ENCODE measurements around the gene FHIT.

Gene FHIT

GRCh38 chr3:59754456-59755129 is 1496.7 kb downstream of the FHIT start:
- Histone ChIP-seq H3K9ac (ENCODE audit: low read length) (no peak overlapping the region), H3K4me1 (ENCODE audit: control insufficient read depth, insufficient read depth, low read length) (no peaks in the 10 kb centered on the region), H3K4me3 (ENCODE audit: low read length) (no peak overlapping the region), H3K36me3 (ENCODE audit: control insufficient read depth, insufficient read depth, low read length) (no peaks in the 10 kb centered on the region), H3K27ac (ENCODE audit: low read depth, low read length) (no peak overlapping the region), H3K27me3 (ENCODE audit: control insufficient read depth, insufficient read depth, low read length) (no peaks in the 10 kb centered on the region)

DNA sequence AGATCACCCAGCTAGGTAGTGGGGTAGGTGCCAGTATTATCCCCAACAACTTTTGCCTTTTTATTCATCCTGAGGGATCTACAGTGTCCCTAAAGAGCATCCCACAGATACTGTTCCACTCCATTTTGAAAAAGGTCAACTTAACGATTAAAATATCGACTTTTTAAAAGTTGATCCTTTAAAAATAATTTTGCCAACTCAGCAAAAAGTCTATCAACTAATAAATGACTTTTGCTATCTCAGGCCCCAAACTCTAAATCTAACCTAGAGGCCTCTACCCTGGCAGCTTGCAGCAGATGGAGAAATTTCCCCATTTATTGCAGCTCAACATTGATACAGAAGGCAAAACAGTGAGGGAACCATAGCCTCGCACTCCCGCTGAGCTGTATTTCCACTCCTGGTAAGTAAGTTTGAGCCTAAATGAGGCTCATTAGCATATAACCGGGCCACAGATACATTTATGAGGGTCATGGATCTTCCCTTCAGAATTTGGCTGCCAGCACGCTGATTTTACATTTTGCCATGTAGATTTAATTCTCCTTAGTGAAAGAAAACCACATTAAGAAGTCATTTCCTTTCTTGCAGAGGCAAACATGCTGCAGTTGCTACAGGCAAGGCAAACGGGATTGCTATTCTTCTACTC is 1497.3 kb downstream of the FHIT start:
- H3K9ac ChIP-seq (ENCODE audit: low read length) = no peak overlapping the region
- no peaks in the 10 kb centered on the region for H3K36me3 ChIP-seq (ENCODE audit: control insufficient read depth, insufficient read depth, low read length)
- no peaks in the 10 kb centered on the region for H3K4me1 ChIP-seq (ENCODE audit: control insufficient read depth, insufficient read depth, low read length)
- H3K4me3 ChIP-seq (ENCODE audit: low read length) = no peak overlapping the region
- H3K27ac ChIP-seq (ENCODE audit: low read depth, low read length) = no peak overlapping the region
- no peaks in the 10 kb centered on the region for H3K27me3 ChIP-seq (ENCODE audit: control insufficient read depth, insufficient read depth, low read length)

- Histone ChIP-seq H3K36me3 (ENCODE audit: control insufficient read depth, insufficient read depth, low read length) (no peaks in the 10 kb centered on the region), H3K4me1 (ENCODE audit: control insufficient read depth, insufficient read depth, low read length) (no peaks in the 10 kb centered on the region), H3K9ac (ENCODE audit: low read length) (no peak overlapping the region), H3K27ac (ENCODE audit: low read depth, low read length) (no peak overlapping the region), H3K4me3 (ENCODE audit: low read length) (no peak overlapping the region), H3K27me3 (ENCODE audit: control insufficient read depth, insufficient read depth, low read length) (no peaks in the 10 kb centered on the region)
Observed at GRCh38 chr3:59752925-59753324, 1498.3 kb downstream of the FHIT start.

- no peak overlapping the region for H3K9ac ChIP-seq (ENCODE audit: low read length)
Observed at GRCh38 chr3:59751606-59752005, 1499.6 kb downstream of the FHIT start.

DNA sequence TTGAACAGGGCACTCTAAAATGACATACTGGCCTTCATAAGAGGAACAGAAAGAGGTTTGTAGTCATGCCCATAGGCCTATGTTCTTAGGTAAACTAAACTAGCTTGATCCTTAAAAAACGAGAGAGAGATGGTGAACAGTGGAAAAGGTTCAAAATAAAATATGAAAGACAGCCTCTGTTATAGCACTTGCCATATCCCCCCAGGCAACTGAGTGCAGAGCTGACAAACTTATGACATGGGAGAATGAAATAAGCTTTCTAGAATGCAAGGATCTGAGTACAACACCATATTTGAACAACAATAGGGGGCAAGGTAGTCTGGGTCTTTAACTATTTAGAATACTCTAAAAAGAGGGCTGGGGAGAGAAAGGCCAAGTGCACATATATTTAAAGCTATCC is 1500.9 kb downstream of the FHIT start:
- Histone ChIP-seq H3K27ac (ENCODE audit: low read depth, low read length) (no peak overlapping the region), H3K4me3 (ENCODE audit: low read length) (no peak overlapping the region)

More at GRCh38 chr3:59751606-59752005, 1499.6 kb downstream of the FHIT start:
- no peaks in the 10 kb centered on the region for H3K36me3 ChIP-seq (ENCODE audit: control insufficient read depth, insufficient read depth, low read length)
- H3K4me1 ChIP-seq (ENCODE audit: control insufficient read depth, insufficient read depth, low read length) = no peaks in the 10 kb centered on the region
- no peaks in the 10 kb centered on the region for H3K27me3 ChIP-seq (ENCODE audit: control insufficient read depth, insufficient read depth, low read length)
- no peak overlapping the region for H3K27ac ChIP-seq (ENCODE audit: low read depth, low read length)
- no peak overlapping the region for H3K4me3 ChIP-seq (ENCODE audit: low read length)

DNA sequence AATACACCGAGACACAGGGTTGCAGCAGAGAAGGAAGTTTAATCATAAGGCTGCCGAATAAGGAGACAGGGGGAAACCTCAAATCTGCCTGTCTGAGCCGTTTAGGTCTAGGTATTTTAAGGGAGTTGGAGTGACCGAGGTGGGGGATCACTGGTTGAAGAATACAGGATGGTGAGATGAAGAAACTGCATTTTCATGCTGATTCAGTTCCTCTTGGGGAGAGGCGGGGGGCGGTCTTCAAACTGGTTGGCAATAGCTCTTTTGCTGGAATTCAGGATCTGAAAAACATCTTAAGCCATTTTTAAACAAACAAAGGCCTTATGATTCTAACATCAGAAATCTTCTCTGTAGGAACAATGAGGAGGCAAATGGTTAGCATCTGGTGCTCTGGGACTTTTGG is 1502.0 kb downstream of the FHIT start:
- Histone ChIP-seq H3K27ac (ENCODE audit: low read depth, low read length) (no peak overlapping the region), H3K4me3 (ENCODE audit: low read length) (no peak overlapping the region), H3K9ac (ENCODE audit: low read length) (no peak overlapping the region), H3K4me1 (ENCODE audit: control insufficient read depth, insufficient read depth, low read length) (no peaks in the 10 kb centered on the region), H3K27me3 (ENCODE audit: control insufficient read depth, insufficient read depth, low read length) (no peaks in the 10 kb centered on the region), H3K36me3 (ENCODE audit: control insufficient read depth, insufficient read depth, low read length) (no peaks in the 10 kb centered on the region)

More for the DNA sequence above, 1500.9 kb downstream of the FHIT start:
- Histone ChIP-seq H3K9ac (ENCODE audit: low read length) (no peak overlapping the region), H3K27me3 (ENCODE audit: control insufficient read depth, insufficient read depth, low read length) (no peaks in the 10 kb centered on the region), H3K36me3 (ENCODE audit: control insufficient read depth, insufficient read depth, low read length) (no peaks in the 10 kb centered on the region), H3K4me1 (ENCODE audit: control insufficient read depth, insufficient read depth, low read length) (no peaks in the 10 kb centered on the region)

- Histone ChIP-seq H3K27me3 (ENCODE audit: control insufficient read depth, insufficient read depth, low read length) (no peaks in the 10 kb centered on the region), H3K9ac (ENCODE audit: low read length) (no peak overlapping the region), H3K4me3 (ENCODE audit: low read length) (no peak overlapping the region), H3K4me1 (ENCODE audit: control insufficient read depth, insufficient read depth, low read length) (no peaks in the 10 kb centered on the region), H3K36me3 (ENCODE audit: control insufficient read depth, insufficient read depth, low read length) (no peaks in the 10 kb centered on the region), H3K27ac (ENCODE audit: low read depth, low read length) (no peak overlapping the region)
Observed at GRCh38 chr3:59746585-59746984, 1504.7 kb downstream of the FHIT start.

GRCh38 chr3:59737241-59737640 is 1514.0 kb downstream of the FHIT start:
- Histone ChIP-seq H3K4me1 (ENCODE audit: control insufficient read depth, insufficient read depth, low read length) (no peaks in the 10 kb centered on the region), H3K4me3 (ENCODE audit: low read length) (no peak overlapping the region), H3K27ac (ENCODE audit: low read depth, low read length) (no peak overlapping the region), H3K36me3 (ENCODE audit: control insufficient read depth, insufficient read depth, low read length) (no peaks in the 10 kb centered on the region), H3K9ac (ENCODE audit: low read length) (no peak overlapping the region), H3K27me3 (ENCODE audit: control insufficient read depth, insufficient read depth, low read length) (no peaks in the 10 kb centered on the region)

DNA sequence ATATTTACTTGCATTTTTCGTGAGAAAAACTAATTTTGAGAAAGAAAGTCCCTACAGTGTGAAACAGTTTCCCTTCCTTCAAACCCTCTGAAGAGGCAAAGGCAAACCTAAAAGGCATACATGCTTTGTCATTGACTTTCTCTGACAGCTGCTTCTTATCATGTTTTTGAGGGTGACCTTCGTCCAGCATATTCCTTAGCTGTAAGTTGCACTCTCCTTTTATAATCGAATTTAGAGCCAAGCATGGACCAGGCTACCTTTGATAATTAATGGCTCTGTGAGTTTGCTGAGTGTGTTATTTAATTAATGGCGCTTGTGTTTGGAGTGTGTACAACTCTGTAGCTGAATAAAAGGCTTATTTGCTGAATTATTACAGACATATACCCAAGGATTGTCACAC is 1517.2 kb downstream of the FHIT start:
- H3K36me3 ChIP-seq (ENCODE audit: control insufficient read depth, insufficient read depth, low read length) = no peaks in the 10 kb centered on the region
- H3K4me3 ChIP-seq (ENCODE audit: low read length) = no peak overlapping the region
- no peaks in the 10 kb centered on the region for H3K27me3 ChIP-seq (ENCODE audit: control insufficient read depth, insufficient read depth, low read length)
- no peak overlapping the region for H3K9ac ChIP-seq (ENCODE audit: low read length)
- H3K27ac ChIP-seq (ENCODE audit: low read depth, low read length) = no peak overlapping the region
- no peaks in the 10 kb centered on the region for H3K4me1 ChIP-seq (ENCODE audit: control insufficient read depth, insufficient read depth, low read length)

DNA sequence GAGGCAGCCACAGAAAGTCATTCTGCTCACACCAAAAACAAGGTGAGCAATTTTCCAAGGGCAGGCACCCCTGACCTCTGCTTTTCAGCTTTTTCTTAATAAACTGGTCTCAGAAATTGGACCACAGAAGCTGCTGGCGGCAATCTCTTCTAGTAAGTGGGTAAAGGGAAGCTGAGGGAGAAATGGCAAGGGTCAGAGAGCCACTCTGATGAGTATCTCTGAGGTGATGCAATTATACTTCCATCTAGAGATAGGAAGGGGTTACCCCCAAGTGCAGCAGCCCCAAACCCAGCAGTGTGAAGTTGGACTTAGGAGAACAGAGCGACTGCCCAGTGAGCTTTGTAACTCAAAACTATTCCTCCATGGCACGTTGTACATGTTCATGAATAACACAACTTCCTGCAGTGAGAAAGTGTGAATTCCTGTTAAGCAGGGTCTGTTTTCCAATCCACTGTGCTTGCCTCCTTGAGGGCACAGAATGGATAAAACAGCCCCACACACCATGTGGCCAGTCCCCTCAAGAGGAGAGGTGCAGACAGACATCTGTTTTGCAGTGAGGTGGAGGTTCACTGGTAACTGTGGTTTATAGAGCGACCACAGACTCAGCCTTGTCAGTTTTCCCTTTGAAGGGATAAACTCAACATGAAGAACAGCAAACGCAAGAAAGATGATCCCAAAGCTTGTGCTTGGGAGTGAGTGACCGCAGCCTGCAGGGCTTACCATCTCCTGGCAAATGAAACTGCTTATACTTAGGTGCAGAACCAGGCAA is 1518.0 kb downstream of the FHIT start:
- Histone ChIP-seq H3K27me3 (ENCODE audit: control insufficient read depth, insufficient read depth, low read length) (no peaks in the 10 kb centered on the region), H3K27ac (ENCODE audit: low read depth, low read length) (no peak overlapping the region), H3K4me1 (ENCODE audit: control insufficient read depth, insufficient read depth, low read length) (no peaks in the 10 kb centered on the region), H3K36me3 (ENCODE audit: control insufficient read depth, insufficient read depth, low read length) (no peaks in the 10 kb centered on the region), H3K9ac (ENCODE audit: low read length) (no peak overlapping the region), H3K4me3 (ENCODE audit: low read length) (no peak overlapping the region)

DNA sequence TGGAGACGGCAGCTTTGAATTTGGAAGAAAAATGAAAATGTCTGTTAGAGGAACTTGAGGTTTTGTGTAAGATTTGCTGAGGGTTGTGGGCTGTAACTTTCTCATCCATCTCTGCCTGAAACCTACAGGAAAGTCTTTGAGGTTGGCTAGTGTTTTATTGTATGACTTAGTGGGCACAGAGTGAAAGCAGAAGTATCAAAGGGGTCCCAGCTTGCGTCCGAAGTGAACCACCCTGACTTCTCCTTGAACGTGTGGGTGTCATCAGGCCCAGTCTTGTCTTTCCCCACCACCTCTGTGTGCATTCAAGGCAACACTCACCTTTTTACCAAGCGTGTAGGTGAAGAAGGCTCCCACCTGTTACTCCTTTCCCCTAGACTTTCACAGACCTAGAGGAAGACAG is 1519.3 kb downstream of the FHIT start:
- Histone ChIP-seq H3K27me3 (ENCODE audit: control insufficient read depth, insufficient read depth, low read length) (no peaks in the 10 kb centered on the region), H3K4me3 (ENCODE audit: low read length) (no peak overlapping the region), H3K4me1 (ENCODE audit: control insufficient read depth, insufficient read depth, low read length) (no peaks in the 10 kb centered on the region), H3K36me3 (ENCODE audit: control insufficient read depth, insufficient read depth, low read length) (no peaks in the 10 kb centered on the region), H3K27ac (ENCODE audit: low read depth, low read length) (no peak overlapping the region), H3K9ac (ENCODE audit: low read length) (no peak overlapping the region)

GRCh38 chr3:59730591-59730990 is 1520.7 kb downstream of the FHIT start:
- Histone ChIP-seq H3K36me3 (ENCODE audit: control insufficient read depth, insufficient read depth, low read length) (no peaks in the 10 kb centered on the region), H3K27me3 (ENCODE audit: control insufficient read depth, insufficient read depth, low read length) (no peaks in the 10 kb centered on the region), H3K4me1 (ENCODE audit: control insufficient read depth, insufficient read depth, low read length) (no peaks in the 10 kb centered on the region), H3K9ac (ENCODE audit: low read length) (no peak overlapping the region), H3K27ac (ENCODE audit: low read depth, low read length) (no peak overlapping the region), H3K4me3 (ENCODE audit: low read length) (no peak overlapping the region)

Measured in rectal smooth muscle tissue (tissue), 1 donor.